Measurements from ENCODE around the gene CPLX3.

The CPLX3 gene

DNA sequence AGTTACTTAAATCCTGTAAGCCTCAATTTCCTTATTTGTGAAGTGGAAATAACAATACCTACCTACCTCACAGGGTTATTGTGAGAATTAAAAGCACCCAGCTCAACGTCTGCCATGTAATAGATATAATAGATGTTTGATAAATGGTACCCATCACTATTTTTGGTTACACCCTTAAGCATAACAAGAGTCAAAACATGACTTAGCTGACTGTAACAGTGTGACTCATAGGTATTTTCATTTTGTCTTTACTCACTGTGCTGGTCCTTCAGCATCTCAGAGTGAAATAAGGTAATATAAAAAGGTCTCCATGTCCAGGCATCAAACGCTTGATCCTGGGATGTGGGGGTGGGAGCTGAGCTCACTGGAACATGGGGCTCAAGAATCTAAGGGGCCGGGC lies 3.1 kb downstream of the CPLX3 start:
- DNase-seq (ENCODE audit: low spot score), result no peak

DNA sequence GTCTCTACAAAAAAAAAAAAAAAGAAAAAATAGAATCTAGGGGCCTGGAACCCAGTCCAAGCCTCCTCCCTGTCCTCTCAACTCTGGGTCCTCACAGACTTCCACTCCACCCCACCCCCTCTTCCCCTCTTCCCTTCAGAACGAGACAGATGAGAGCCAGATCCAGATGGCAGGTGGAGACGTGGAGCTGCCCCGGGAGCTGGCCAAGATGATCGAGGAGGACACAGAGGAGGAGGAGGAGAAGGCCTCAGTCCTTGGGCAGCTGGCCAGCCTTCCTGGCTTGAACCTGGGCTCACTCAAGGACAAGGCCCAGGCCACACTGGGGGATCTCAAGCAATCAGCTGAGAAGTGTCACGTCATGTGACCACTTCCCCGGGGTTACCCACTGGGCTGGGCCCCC lies 3.6 kb downstream of the CPLX3 start:
- DNase-seq (ENCODE audit: low spot score), result no peak

DNA sequence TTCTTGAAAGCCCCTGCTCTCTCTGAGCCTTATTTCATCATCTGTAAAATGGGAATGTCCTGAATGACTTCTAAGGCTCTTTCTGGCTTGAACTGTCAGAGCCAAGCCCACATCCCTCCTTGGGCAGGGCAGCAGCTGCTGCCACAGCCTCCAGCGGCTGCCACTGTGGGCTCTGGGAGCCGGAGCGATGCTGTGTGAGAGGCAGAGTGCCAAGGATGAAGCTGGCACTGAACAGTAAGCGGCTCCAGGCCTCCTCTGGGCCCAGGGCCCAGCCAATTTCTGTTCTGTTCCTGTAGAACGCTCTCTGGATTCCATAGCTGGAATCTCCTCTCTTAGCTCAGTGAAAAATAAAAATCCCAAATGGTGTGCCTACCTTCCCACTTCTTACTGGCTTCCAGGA lies 4.4 kb downstream of the CPLX3 start:
- no peak for DNase-seq (ENCODE audit: low spot score)

DNA sequence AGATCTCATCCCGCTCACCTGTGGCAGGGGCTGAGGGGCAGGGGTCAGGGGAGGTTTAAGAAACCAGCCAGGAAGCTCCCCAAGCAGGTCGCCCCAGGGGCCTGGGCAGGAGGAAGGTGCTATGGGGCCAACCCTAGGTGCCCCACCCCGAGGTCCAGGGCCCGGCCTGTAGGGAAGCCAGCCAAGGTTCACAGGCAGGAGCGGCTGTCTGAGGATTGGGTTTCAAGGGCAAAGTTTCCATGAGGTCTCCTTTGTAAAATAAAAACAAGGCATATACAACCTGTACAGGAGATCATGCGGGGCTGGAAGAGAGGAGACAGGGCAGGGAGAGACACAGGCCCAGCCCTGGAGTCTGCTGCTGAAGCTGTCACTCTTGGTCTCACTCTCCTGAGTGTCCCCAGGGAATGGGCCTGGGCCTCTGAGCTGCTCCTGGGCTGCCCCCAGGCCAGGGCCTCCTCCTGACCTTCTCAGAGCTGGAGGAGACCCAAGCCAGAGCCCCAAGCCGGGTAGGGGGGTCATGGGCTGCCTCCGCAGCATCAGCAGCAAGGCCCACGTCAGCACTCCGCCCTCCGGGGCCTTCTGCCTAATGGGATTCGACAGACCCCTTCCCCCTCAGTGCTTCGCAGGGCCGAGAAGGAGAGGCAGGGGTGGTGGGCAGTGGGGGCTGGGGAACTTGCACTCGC lies 5.5 kb downstream of the CPLX3 start:
- no peak for DNase-seq (ENCODE audit: low spot score)

DNA sequence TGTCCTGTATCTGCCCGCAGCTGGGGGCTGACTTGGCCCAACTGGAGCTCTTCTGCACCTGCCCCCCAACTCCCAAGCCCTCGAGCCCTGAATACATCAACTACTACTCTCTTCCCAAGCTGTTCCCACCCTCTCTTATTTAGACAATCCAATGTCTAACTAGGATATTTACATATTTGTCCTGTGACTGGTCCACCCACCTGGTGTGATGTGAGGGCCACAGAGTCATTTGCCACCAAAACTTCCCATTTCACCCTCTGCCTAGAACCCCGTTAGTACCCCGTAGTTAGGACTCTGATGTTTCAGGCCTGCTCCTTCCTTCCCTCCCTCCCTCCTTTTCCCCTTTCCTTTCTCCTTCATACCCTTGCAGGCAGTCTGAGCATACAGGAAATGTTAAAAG lies 6.4 kb downstream of the CPLX3 start:
- DNase-seq (ENCODE audit: low spot score), result no peak

DNA sequence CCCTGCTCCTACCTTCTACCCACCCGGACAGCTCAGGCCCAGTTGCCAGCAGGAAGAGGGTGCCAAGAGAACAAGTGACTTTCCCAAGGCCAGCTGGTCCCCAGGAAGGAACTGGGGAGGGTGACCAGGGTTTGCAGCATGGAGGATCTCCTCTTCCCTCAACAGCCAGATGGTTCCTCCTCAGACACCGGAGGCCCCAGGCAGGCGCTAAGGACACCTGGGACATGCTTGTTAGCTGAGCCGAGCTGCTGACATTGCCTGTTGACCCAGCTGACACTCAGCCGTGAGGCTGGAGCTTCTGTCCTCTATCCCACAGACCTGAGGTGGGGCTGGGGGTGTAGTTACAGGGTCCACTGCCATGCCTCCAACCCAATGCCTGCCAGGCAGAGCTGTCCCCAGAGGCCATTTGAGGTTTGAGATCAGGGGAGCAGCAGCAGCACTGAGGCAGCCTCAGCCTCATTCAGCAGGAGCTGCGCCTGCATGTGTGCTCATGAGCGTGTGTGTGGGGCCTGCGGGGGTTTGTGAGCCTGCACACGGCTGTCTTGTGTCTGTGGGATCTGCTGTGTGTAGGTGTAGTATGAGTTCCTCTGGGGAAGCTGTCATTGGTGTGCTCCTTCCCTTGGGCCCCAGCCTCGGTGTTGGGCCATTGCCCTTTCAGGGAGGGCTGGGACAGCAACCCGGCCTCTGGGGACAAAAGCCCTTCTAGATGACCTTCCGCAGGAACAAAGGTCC lies 7.1 kb downstream of the CPLX3 start:
- no peak for DNase-seq (ENCODE audit: low spot score)

DNA sequence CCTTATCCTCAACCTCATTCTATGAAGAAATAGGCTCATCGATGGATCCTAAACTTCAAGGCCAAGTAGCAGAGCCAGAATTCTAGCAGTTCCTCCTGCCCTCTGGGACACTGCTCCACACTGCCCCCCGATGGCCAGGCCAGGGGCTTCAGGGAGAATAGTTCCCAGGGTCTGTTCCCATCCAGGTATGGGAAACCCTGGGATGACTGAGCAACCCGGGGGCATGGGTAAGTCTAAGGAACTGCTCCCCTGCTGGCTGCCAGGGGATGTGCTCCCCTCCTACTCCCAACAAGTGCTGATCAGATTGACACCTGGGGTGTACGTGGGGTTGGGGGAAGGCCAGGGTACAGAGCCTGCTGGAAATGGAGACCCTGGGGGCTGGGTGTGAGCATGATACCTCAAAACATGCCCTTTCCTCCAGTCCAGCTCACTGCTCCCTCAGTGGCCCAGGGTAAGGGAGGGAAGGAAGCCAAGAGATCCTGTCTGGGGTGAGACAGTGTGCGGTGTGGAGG lies 8.9 kb downstream of the CPLX3 start:
- DNase-seq (ENCODE audit: low spot score), result peak; percentile 99

DNA sequence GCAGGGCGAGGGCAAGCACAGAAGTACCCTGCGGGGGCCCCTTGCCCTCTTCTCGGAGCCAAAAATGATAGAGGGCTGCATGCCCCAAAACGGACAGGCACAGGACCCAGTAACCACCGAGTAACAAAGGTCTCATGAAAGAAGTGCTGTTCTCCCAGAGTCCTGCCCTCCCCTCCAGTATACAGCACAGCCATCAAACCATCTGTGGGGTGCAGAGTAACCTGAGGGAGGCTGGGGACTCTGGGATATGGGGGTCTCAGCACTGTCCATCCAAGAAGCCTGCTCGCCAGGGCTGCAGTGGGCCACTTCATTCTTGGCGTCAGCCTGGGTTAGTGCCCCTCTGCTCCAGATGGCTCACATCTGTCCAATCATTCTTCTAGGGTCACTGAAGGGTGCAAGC lies 10.4 kb downstream of the CPLX3 start:
- no peak for DNase-seq (ENCODE audit: low spot score)

DNA sequence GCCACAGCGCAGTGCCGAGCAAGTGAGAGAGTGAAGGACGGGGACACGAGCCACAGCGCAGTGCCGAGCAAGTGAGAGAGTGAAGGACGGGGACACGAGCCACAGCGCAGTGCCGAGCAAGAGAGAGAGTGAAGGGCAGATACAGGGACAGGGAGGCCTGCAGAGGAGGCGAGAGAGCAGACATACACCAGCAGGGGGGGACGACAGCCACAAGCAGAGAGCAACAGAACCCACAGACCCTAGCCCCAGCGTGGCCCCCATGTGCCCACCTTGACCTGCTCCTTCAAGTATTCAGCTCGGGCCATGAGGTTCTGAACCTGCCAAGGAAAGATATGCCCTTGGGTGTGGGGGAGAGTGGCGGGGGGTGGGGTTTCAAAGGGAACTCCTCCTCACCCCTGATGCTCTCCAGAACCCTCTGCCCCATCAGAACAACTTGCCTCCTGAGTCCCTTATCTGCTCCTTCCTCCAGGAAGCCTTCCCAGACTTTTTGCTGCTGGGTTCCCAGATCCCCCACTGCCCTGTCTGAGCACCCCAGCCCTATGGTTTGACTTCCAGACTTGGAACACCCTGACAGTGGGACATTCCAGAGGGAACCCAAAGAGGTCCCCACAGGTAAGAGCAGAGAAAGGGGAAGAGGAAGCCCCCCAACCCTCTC lies 11.2 kb downstream of the CPLX3 start:
- DNase-seq (ENCODE audit: low spot score), result no peak

DNA sequence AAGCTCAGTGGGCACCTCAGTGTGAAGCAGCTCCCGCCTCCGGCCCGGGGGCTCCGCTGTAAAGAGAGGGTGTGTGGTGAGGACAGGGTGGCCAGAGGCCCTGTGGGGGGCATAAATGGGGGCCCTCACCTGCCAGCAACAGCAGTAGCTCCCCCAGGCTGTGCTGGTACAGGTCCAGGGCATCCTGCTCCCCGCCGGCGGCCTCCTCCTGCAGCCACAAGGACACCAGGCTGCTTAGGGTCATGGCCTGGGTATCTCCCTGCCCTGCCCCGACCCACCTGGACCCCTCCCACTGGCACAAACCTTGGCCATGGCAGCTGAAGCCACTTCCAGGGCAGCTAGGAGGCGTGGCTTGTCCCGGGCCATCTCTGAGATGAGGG lies 11.7 kb downstream of the CPLX3 start:
- DNase-seq (ENCODE audit: low spot score), result no peak

DNA sequence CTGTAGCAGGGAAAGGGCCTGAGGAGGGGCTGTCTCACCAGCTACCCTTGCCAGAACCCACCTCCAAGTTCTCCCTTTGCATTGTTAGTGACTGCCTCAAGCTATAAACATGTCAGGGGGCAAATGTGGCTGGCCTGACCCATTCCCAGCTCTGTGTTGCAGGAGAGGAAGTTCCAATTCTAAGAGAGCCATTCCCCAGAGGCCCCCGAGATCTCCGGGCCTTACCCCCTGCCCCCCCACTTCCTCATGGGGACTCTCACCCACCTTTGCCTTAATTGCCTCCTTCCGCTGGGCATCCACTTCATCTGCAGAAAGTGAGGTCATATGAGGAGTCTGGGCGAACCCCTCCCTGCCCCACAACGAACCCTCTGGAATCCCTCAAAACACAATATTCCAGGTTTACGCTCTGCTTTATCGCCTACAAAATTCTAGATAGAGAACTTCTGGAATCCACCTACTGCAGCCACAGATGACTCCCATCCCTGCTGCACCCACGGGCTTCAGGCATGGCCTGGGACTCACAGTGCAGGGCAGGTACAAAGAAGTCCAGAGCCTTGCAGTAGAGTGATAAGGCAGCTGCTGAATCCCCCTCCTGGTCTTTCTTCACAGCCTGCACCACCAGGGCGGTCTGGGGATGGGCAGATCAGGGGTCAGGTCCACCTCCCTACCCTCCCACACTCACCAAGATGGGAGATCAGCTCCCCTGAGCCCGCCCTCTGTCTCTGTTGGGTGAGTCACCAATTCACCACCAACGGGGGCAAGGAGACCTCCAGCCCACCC lies 12.5 kb downstream of the CPLX3 start:
- no peak for DNase-seq (ENCODE audit: low spot score)

DNA sequence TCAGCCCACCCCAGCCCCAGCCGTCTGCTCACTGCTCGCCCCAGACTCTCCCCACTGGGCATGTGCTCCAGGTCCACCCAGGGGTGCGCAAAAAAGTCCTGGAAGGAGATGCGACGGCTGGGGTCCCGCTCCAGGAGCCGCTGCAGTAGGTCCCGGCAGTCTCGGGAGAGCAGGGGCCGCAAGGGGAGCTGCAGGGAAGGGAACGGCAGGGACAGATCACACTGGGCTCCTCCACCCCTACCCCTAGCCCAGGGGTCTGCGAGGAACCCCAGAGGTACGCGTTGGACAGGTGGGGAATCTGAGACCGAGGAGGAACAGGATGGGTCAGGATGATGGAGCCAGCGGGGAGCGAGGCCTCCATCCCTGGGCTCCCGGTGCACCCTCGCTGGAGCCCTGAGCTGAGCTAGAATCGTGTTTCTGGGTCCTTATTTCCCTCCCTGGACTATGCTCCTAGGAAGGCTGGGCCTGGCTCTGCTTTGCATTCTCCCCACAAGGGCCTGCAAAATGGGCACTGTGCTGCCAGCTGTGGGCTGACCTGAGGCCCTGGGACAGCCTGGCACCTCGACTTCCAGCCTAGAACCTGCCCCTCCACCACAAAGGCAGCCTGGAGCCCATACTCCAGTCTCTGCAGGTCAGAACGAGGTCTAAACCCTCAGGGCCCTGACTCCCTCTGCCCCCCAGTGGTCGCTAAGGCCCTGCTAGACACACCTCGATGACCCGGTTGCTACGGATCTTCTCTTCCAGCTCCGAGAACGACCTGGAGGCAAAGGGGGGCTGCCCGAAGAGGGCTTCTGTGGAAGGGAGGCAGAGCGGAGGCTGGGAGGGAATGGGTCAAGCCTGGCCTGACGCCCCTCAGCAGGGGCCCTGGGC lies 13.3 kb downstream of the CPLX3 start:
- DNase-seq (ENCODE audit: low spot score), result no peak

DNA sequence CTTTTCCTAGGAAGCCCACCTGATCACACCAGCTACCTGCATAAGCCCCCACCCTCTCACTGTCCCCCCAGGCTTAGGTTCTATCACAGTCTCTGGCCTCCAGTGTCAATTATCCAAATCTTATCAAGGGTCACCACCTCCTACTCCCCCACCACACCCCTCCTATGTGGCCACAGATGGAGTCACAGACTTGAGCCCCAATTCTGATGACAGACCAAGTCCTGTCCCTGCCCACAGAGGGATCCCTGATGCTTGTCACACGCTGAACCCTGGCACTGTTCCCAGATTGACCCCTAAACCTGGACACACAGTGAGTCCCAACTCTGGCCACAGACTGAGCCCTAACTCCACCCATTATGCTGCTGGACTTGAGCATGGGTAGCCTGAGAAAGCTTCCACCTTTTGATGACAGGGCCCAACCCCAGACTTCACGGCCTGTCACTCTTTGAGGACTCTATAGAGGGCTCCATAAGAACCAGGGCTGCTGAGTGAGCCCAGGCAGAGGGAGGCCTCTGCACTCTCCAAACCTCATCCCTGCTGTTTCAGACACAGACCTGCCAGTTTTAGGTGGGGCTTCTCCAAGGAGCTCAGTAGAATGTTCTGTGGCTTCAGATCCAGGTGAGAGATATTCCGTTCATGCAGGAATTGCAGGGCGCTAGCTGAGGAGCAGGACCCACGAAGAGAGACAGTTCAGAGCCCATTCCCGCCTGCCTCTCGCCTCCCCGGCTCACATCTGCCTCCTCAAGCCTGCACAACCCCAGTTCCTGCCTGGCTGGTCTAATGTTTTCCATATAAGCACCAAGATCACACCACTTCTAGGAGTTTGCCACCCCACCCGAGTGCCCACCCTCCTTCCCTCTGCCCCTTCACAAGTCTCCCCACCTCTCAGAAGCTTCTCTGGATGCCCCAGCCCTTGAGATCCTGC lies 14.7 kb downstream of the CPLX3 start:
- DNase-seq (ENCODE audit: low spot score), result no peak

DNA sequence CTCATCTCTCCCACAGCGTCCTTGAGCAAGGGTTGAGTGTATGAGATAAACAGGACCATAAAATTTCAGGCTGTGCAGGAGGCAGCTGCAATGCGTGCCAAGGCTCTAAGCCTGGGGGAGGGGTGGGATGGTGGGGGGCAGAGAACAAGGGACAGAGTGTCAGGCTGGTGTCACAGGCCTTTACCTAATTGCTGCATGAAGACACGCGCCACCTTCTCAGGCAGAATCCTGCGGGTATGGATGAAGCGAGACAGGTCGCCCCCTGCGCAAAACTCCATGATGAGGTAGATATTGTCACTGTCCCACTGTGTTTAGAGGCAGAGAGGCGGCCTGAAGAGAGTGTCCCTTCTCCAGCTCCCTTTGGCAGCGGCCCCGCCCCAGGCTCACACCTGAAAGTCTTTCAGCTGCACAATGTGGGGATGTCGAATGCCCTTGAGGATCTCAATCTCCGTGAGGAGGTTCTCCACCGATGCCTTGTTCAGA lies 15.5 kb downstream of the CPLX3 start:
- no peak for DNase-seq (ENCODE audit: low spot score)

DNA sequence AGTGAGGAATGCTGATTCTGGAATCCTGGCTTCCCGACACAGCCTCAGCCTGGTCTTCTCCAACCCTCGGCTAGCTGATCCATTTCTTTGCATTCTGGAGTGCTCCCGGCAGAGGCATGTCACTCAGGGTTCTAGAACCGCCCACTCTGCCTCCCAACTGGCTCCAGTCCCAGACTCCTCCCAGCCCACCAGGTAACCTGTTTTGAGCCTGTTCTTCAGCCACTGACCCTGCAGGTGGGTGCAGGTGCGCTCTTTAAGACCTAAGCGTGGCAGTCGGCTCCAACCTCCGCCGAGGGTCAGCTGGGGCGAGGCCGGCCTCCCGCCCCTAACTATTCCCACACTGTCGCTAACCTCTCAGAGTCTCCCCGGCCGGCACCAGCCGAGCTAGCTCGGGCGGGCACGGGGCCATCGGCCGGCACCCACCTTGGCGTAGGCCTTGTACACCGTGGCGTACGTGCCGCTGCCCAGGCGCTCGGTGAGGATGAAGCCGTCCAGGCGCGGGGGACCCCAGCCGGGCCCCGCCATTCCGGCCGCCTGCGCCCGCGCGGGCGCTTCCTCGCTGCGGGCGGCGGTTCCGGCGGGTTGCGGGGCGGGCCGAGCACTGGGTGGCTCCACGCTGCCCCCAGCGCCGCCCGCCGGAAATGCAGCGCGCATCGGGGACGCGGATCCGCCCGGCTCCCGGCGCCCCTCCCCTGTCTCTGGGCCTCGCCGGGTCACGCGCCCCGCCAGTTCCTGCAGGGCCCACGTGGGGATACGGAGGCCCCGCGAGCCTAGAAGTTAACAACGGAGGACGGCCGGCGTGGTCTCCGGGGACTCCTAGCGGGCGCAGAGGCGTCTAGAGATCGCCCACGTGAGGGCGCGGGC lies 16.4 kb downstream of the CPLX3 start, which contains the start of gene ULK3:
Gene ULK3, minus strand, starts transcription at position 576 of the 864 bp plus-strand sequence. Its CDS starts 51 bp downstream, at position 525.
- peak; percentile 98 for DNase-seq (ENCODE audit: low spot score)

DNA sequence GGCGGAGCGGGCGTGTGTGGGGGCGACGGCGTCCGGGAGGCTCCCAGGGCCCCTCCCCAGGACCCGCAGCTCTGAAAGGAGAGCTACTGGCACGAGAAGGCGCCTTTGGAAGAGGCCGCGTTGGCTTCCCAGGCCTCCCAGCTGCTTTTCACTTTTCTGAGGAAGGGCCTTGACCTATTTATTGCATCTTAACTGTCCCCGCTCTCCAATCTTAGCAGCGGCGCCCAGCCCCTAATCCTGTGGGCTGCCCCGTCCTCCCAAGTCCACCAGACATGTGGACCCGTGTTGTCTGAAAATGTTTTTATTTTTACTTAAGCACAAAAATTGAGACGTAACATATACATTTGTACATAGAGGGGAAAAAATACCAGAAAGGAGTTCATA lies 17.0 kb downstream of the CPLX3 start:
- DNase-seq (ENCODE audit: low spot score), result no peak

DNA sequence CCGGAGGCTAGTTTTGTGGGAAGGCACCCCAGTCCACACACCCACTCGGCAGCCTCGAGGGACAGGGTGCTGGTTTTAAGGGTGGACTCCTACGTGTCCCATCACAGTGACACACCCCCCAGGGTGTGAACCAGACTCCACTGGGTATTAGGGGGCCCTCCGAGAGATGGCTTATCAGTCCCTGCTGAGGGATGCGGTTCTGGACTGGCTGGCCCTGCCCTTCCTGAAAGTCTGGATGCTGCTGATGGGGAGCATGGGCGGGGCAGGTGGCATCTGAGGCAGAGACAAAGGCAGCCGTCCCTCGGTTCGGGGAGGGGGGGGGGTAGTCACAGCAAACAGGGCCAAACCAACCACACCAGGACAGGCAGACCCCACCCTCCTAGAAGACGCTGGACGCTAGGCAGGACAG lies 17.5 kb downstream of the CPLX3 start:
- no peak for DNase-seq (ENCODE audit: low spot score)

DNA sequence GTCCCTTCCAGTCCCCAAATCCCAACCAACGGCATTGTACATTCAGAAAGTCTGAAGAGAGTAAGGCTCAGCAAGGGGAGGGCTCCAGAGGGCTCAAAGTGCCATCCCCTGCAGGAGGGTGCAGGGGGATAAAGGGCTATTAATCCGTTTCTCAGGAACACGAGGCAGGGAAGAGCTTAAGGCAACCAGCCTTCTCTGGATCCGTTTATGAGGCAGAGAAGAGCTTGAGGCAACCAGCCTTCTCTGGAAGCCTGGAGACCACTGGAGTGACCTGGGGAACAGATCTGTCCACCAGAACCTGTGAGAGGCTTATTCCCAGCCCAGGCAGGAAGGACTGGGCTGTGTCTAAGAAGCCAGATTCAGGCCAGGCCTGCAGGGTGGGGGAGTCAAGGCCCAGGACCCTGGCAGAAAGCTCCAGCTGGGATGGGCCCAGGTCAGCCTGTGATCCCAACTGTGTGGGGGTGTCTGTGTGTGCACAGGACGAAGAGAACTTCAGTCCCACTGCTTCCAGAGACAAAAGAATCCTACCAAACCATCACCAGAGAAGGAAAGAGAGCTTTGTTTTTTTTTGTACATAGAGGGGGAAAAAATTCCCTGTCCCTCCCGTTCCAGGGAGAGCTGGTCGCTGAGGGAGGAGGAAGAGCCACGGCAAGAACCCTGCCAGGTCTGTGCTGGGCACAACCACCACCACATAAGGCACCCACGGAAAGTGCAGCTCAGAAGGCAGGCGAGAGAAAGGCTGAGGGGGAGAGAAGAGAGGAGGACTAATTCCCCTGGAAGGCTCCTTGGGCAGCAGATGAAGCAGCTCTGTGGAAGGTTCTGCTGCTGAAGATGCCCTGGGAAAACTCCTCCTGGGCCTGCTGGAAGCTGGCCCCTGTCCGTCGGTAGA lies 18.1 kb downstream of the CPLX3 start:
- DNase-seq (ENCODE audit: low spot score), result no peak

Measured in HuH-7 (cell line).